GM23338 (cell line): ENCODE data around the gene PIGU. TPM values are rescaled to one million over a fixed set of nuclear protein-coding genes. Genes with fewer than 3 reads are reported as not detected.

Experiments used
- ATAC-seq: fragments of 200-7000 bp; cut with Tn5 transposase; 3 replicates; pipeline ENCODE4 v1.9.1; 2020
- DNase-seq: peaks from one replicate; pipeline ENCODE4 v3.0.0-alpha.2; 2015; ENCODE audit warnings: low spot score
- H2AFZ ChIP-seq: fragments of 200-600 bp; sonication (generic); 2 replicates; pipeline ENCODE4 v1.8.0; 2016; ENCODE audit warnings: antibody characterized with exemption, mild to moderate bottlenecking, moderate library complexity
- H3F3A ChIP-seq: fragments of 200-600 bp; sonication (generic); replicated peaks from 2 replicates; pipeline ENCODE4 v1.8.0; 2017; ENCODE audit warnings: antibody characterized with exemption, mixed run types, low read depth
- H3K27ac ChIP-seq: fragments of 200-600 bp; sonication (generic); 2 replicates; pipeline ENCODE4 v1.6.1; 2016; ENCODE audit warnings: low read depth
- H3K27me3 ChIP-seq: fragments of 200-600 bp; sonication (generic); 2 replicates; pipeline ENCODE4 v1.8.0; 2016; ENCODE audit warnings: mild to moderate bottlenecking, mixed run types, moderate library complexity; ENCODE audit not compliant: insufficient read depth
- H3K36me3 ChIP-seq: fragments of 200-600 bp; sonication (generic); 2 replicates; pipeline ENCODE4 v1.8.0; 2016; ENCODE audit warnings: mild to moderate bottlenecking; ENCODE audit not compliant: insufficient read depth
- H3K4me1 ChIP-seq: fragments of 200-600 bp; sonication (generic); 2 replicates; pipeline ENCODE4 v1.8.0; 2016; ENCODE audit warnings: mild to moderate bottlenecking, moderate library complexity; ENCODE audit not compliant: insufficient read depth
- H3K4me2 ChIP-seq: fragments of 200-600 bp; sonication (generic); 2 replicates; pipeline ENCODE4 v1.7.1; 2017; ENCODE audit warnings: mixed run types
- H3K4me3 ChIP-seq: fragments of 200-600 bp; sonication (generic); 2 replicates; pipeline ENCODE4 v1.6.1; 2016; ENCODE audit warnings: mixed run types
- H3K79me2 ChIP-seq: fragments of 200-600 bp; sonication (generic); replicated peaks from 2 replicates; pipeline ENCODE4 v1.8.0; 2017; ENCODE audit warnings: mild to moderate bottlenecking; ENCODE audit not compliant: insufficient read depth
- H3K9me2 ChIP-seq: fragments of 200-600 bp; sonication (generic); 2 replicates; pipeline ENCODE4 v1.8.0; 2017; ENCODE audit not compliant: insufficient read depth
- H4K20me1 ChIP-seq: fragments of 200-600 bp; sonication (generic); replicated peaks from 2 replicates; pipeline ENCODE4 v1.8.0; 2017; ENCODE audit warnings: mild to moderate bottlenecking; ENCODE audit not compliant: insufficient read depth
- H3K27ac Mint-ChIP-seq: 2 replicates; pipeline ENCODE4 v1.8.0; 2020; ENCODE audit warnings: inconsistent platforms, mild to moderate bottlenecking, moderate library complexity, mixed read lengths
- H3K27me3 Mint-ChIP-seq: 3 replicates; pipeline ENCODE4 v1.8.0; 2022; ENCODE audit warnings: low read depth, mild to moderate bottlenecking, moderate library complexity, mixed read lengths, inconsistent platforms; ENCODE audit not compliant: insufficient read depth, poor library complexity
- H3K36me3 Mint-ChIP-seq: 3 replicates; pipeline ENCODE4 v1.8.0; 2021; ENCODE audit warnings: low read depth, mild to moderate bottlenecking, inconsistent platforms, moderate library complexity, mixed read lengths
- H3K4me1 Mint-ChIP-seq: 3 replicates; pipeline ENCODE4 v1.8.0; 2020; ENCODE audit warnings: mild to moderate bottlenecking, inconsistent platforms, mixed read lengths
- H3K4me3 Mint-ChIP-seq: 3 replicates; pipeline ENCODE4 v1.8.0; 2021; ENCODE audit warnings: moderate library complexity, mild to moderate bottlenecking, inconsistent platforms, mixed read lengths
- H3K9me3 Mint-ChIP-seq: 3 replicates; pipeline ENCODE4 v1.8.0; 2020; ENCODE audit warnings: moderate library complexity, mild to moderate bottlenecking, inconsistent platforms, mixed read lengths
- CREB1 ChIP-seq: fragments of 250-450 bp; sonication (Bioruptor Pico); IDR thresholded peaks from 2 replicates; pipeline ENCODE4 v1.5.0; 2020; ENCODE audit warnings: low read depth, mild to moderate bottlenecking, moderate library complexity
- EZH2 ChIP-seq: fragments of 200-600 bp; sonication (generic); IDR thresholded peaks from one replicate; pipeline ENCODE4 v1.8.0; 2017; ENCODE audit warnings: antibody characterized with exemption, mild to moderate bottlenecking, low read depth; ENCODE audit not compliant: unreplicated experiment
- NANOG ChIP-seq: IDR thresholded peaks from 2 replicates; pipeline ENCODE4 v1.6.1; 2016; ENCODE audit warnings: antibody characterized with exemption, borderline replicate concordance
- POLR2AphosphoS5 ChIP-seq: IDR thresholded peaks from 2 replicates; pipeline ENCODE4 v1.6.1; 2016; ENCODE audit warnings: antibody characterized with exemption, low read depth
- ZNF114 ChIP-seq: fragments of 250-450 bp; sonication (Bioruptor Pico); IDR thresholded peaks from 2 replicates; pipeline ENCODE4 v1.5.0; 2020; ENCODE audit warnings: mild to moderate bottlenecking, moderate library complexity
- ZNF331 ChIP-seq: fragments of 250-450 bp; sonication (Bioruptor Pico); IDR thresholded peaks from 2 replicates; pipeline ENCODE4 v1.5.0; 2020; ENCODE audit warnings: low read depth, mild to moderate bottlenecking, moderate library complexity
- polyA plus RNA-seq: library from polyadenylated mRNA; unstranded; fragments of >200 nt; fragmentation: Nextera tagmentation; extraction: Ambion mirVana; gene quantifications from 2 replicates; pipeline ENCODE4 v1.2.1, GENCODE V29; 2016
- total RNA-seq: library from RNA; depleted of rRNA; stranded (reverse); fragments of >200 nt; shearing (Covaris generic); gene quantifications from 2 replicates; pipeline ENCODE4 v1.2.3, GENCODE V29; 2014
- TF ChIP-seq, protein P1 (sequence below), 2 experiments: fragments of 200-600 bp in 1 of 2; sonication (generic) in 1 of 2; conservative IDR thresholded peaks; 2 replicates each; pipeline versions ENCODE4 v1.5.1 to v1.6.1; 2016 to 2017; ENCODE audit warnings: antibody characterized with exemption in 2 of 2, low read depth in 2 of 2, mild to moderate bottlenecking in 2 of 2, moderate library complexity in 1 of 2
- TF ChIP-seq, protein P2 (sequence below): IDR thresholded peaks from one replicate; pipeline ENCODE4 v1.6.1; 2018; ENCODE audit warnings: antibody characterized with exemption; ENCODE audit not compliant: unreplicated experiment
- TF ChIP-seq, protein P3 (sequence below): IDR thresholded peaks from 2 replicates; pipeline ENCODE4 v1.6.1; 2016; ENCODE audit warnings: antibody characterized with exemption

Gene PIGU
- total and polyA plus RNA-seq, 2 experiments from 2014 or later = 24.3 to 28.9 TPM

DNA sequence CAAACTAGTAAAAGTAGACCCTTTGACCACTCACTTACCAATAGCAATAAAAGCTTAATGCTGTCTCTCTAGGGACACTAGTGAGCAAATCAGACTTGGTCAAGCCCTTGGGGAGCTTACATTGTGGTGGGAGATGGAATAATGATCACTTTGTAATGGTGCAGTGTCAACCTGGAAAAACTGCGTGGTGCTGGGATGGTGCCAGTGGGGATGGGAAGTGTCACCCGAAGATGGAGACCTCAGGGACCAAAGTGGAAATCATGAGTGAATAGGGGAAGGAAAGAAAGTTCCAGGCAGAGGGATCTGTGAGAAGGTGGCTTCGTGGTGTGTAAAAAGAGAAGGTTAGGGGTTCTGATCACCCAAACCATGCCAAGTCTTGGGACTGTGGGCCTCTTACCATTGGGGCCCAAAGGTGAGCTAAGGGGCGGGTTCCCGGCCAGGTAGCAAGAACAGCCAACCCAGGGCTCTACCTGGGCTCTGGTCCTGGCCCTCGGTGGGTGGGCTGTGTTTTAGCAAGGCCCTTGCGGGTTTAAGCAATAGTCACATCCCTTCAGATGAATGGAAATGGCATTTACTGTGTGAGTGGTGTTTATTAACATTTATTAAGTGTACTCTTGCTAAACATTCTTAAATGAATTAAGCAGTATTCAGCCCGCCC, 145.2 kb downstream of the PIGU start:
- ATAC-seq = no peak
- Mint-ChIP-seq H3K36me3 (peaks cover 66% of the 10 kb centered on the region), H3K4me1 (no peaks in the 10 kb centered on the region), H3K4me3 (no peak overlapping the region), H3K27ac (no peak overlapping the region), H3K27me3 (peaks cover 3% of the 10 kb centered on the region), H3K9me3 (no peaks in the 10 kb centered on the region)
- Histone ChIP-seq H3F3A (0 out of 2 replicates have a peak, but pooled peaks cover 2% of the 10 kb centered on the region), H3K9me2 (no peaks in the 10 kb centered on the region), H3K27ac (no peak overlapping the region), H3K4me1 (no peaks in the 10 kb centered on the region), H2AFZ (no peak overlapping the region), H3K4me2 (no peak overlapping the region), H3K27me3 (no peaks in the 10 kb centered on the region), H4K20me1 (peaks cover 7% of the 10 kb centered on the region), H3K4me3 (no peak overlapping the region), H3K36me3 (peaks cover 2% of the 10 kb centered on the region; the same call in 1 of the 2 replicates), H3K79me2 (no peaks in the 10 kb centered on the region)
- TF ChIP-seq CREB1 (CRISPR knock-in tag) = no peak
- no peak for TF ChIP-seq EZH2
- no peak for TF ChIP-seq NANOG
- no peak for TF ChIP-seq ZNF114 (CRISPR knock-in tag)
- TF ChIP-seq, protein P1, sequence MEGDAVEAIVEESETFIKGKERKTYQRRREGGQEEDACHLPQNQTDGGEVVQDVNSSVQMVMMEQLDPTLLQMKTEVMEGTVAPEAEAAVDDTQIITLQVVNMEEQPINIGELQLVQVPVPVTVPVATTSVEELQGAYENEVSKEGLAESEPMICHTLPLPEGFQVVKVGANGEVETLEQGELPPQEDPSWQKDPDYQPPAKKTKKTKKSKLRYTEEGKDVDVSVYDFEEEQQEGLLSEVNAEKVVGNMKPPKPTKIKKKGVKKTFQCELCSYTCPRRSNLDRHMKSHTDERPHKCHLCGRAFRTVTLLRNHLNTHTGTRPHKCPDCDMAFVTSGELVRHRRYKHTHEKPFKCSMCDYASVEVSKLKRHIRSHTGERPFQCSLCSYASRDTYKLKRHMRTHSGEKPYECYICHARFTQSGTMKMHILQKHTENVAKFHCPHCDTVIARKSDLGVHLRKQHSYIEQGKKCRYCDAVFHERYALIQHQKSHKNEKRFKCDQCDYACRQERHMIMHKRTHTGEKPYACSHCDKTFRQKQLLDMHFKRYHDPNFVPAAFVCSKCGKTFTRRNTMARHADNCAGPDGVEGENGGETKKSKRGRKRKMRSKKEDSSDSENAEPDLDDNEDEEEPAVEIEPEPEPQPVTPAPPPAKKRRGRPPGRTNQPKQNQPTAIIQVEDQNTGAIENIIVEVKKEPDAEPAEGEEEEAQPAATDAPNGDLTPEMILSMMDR (conservative IDR thresholded peaks at IDR 0.05; ENCODE audit: low read depth in 2 of 2) = no peak
- TF ChIP-seq POLR2AphosphoS5 = no peak
- TF ChIP-seq, protein P2, sequence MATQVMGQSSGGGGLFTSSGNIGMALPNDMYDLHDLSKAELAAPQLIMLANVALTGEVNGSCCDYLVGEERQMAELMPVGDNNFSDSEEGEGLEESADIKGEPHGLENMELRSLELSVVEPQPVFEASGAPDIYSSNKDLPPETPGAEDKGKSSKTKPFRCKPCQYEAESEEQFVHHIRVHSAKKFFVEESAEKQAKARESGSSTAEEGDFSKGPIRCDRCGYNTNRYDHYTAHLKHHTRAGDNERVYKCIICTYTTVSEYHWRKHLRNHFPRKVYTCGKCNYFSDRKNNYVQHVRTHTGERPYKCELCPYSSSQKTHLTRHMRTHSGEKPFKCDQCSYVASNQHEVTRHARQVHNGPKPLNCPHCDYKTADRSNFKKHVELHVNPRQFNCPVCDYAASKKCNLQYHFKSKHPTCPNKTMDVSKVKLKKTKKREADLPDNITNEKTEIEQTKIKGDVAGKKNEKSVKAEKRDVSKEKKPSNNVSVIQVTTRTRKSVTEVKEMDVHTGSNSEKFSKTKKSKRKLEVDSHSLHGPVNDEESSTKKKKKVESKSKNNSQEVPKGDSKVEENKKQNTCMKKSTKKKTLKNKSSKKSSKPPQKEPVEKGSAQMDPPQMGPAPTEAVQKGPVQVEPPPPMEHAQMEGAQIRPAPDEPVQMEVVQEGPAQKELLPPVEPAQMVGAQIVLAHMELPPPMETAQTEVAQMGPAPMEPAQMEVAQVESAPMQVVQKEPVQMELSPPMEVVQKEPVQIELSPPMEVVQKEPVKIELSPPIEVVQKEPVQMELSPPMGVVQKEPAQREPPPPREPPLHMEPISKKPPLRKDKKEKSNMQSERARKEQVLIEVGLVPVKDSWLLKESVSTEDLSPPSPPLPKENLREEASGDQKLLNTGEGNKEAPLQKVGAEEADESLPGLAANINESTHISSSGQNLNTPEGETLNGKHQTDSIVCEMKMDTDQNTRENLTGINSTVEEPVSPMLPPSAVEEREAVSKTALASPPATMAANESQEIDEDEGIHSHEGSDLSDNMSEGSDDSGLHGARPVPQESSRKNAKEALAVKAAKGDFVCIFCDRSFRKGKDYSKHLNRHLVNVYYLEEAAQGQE = no peak
- no peak for TF ChIP-seq ZNF331 (CRISPR knock-in tag)
- DNase-seq = no peak

DNA sequence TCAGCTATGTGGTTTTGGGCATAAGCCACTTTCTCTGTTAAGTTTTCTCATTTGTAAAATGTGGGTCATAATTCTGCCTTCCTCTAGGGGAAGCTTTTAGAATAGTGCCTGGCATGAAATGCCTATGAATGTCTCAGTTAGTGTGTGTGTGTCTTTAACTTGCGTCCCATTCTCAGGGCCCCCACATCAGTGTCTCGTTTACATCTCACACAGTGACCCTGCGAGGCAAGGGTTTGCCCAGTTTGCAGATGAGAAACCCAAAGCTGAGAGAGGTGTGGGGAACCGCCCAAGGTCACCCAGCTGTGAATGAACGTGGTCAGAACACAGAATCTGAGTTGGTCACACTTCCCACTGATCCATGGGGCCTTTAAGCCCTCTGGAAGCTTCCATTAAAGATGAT, 146.6 kb downstream of the PIGU start:
- no peaks in the 10 kb centered on the region for H3K9me3 Mint-ChIP-seq
- peaks cover 63% of the 10 kb centered on the region for H3K36me3 Mint-ChIP-seq
- Histone ChIP-seq H3K4me1 (no peaks in the 10 kb centered on the region), H2AFZ (no peak overlapping the region), H3K27me3 (no peaks in the 10 kb centered on the region), H3K4me3 (no peak overlapping the region), H3K27ac (no peak overlapping the region), H3F3A (no peaks in the 10 kb centered on the region), H3K79me2 (peaks cover 7% of the 10 kb centered on the region; the same call in 1 of the 2 replicates), H3K9me2 (no peaks in the 10 kb centered on the region), H3K4me2 (no peak overlapping the region), H3K36me3 (peaks cover 5% of the 10 kb centered on the region; the same call in 1 of the 2 replicates), H4K20me1 (peaks cover 14% of the 10 kb centered on the region)
- H3K4me3 Mint-ChIP-seq = no peak overlapping the region
- DNase-seq (no peak), ATAC-seq (no peak)
- peaks cover 3% of the 10 kb centered on the region for H3K27me3 Mint-ChIP-seq
- no peaks in the 10 kb centered on the region for H3K4me1 Mint-ChIP-seq
- H3K27ac Mint-ChIP-seq = no peak overlapping the region
- TF ChIP-seq, protein P3, sequence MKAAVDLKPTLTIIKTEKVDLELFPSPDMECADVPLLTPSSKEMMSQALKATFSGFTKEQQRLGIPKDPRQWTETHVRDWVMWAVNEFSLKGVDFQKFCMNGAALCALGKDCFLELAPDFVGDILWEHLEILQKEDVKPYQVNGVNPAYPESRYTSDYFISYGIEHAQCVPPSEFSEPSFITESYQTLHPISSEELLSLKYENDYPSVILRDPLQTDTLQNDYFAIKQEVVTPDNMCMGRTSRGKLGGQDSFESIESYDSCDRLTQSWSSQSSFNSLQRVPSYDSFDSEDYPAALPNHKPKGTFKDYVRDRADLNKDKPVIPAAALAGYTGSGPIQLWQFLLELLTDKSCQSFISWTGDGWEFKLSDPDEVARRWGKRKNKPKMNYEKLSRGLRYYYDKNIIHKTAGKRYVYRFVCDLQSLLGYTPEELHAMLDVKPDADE = no peak
- TF ChIP-seq ZNF114 (CRISPR knock-in tag) = no peak
- TF ChIP-seq, protein P2 = no peak
- no peak for TF ChIP-seq ZNF331 (CRISPR knock-in tag)
